Right lung (tissue), 5 donors: ENCODE measurements around the gene PTMA. TPM values are rescaled to one million over a fixed set of nuclear protein-coding genes. Genes with fewer than 3 reads are reported as not detected.
"Not testable (repeated sequence)": the region's sequence is repeated elsewhere in the genome, so short reads cannot be mapped to it uniquely, and the experiment has no call there.

Experiments
- DNase-seq, 2 donors: peaks; one replicate each; pipeline ENCODE4 v3.0.0-alpha.2; 2013
- polyA plus RNA-seq, 5 donors: library from polyadenylated mRNA; unstranded; fragments of 120-200 nt; gene quantifications; one replicate each; pipeline versions ENCODE4 v1.2.1 to v1.2.3, GENCODE V29; 2013; ENCODE audit warnings: inconsistent platforms in 1 of 5, low replicate concordance in 1 of 5; ENCODE audit not compliant: insufficient read length in 5 of 5, insufficient read depth in 1 of 5

The PTMA gene
- polyA plus RNA-seq, 5 donors: 1,677 to 2,311 (median 2,160) TPM

DNA sequence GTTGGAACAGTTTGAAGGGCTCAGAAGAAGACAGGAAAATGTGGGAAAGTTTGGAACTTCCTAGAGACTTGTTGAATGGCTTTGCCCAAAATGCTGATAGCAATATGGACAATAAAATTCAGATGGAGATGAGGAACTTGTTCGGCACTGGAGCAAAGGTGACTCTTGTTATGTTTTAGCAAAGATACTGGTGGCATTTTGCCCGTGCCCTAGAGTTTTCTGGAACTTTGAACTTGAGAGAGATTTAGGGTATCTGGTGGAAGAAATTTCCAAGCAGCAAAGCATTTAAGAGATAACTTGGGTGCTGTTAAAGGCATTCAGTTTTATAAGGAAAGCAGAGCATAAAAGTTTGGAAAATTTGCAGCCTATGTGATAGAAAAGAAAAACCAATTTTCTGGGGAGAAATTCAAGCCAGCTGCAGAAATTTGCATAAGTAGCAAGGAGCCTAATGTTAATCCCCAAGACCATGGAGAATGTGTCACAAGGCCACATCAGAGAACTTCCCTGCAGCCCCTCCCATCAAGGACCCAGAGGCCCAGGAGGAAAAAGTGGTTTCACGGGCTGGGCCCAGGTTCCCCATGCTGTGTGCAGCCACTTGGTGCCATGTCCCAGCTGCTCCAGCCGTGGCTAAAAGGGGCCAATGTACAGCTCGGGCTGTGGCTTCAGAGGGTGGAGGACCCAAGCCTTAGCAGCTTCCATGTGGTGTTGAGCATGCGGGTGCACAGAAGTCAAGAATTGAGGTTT lies 40.0 kb downstream of the PTMA start:
- DNase-seq: not testable (repeated sequence)

DNA sequence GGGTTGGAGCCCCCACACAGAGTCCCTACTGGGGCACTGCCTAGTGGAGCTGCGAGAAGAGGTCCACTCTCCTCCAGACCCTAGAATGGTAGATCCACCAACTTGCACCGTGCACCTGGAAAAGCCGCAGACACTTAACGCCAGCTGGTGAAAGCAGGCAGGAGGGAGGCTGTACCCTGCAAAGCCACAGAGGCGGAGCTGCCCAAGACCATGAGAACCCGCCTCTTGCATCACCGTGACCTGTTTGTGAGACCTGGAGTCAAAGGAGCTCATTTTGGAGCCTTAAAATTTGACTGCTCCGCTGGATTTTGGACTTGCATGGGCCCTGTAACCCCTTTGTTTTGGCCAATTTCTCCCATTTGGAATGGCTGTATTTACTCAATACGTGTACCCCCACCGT lies 40.7 kb downstream of the PTMA start:
- not testable (repeated sequence) for DNase-seq

DNA sequence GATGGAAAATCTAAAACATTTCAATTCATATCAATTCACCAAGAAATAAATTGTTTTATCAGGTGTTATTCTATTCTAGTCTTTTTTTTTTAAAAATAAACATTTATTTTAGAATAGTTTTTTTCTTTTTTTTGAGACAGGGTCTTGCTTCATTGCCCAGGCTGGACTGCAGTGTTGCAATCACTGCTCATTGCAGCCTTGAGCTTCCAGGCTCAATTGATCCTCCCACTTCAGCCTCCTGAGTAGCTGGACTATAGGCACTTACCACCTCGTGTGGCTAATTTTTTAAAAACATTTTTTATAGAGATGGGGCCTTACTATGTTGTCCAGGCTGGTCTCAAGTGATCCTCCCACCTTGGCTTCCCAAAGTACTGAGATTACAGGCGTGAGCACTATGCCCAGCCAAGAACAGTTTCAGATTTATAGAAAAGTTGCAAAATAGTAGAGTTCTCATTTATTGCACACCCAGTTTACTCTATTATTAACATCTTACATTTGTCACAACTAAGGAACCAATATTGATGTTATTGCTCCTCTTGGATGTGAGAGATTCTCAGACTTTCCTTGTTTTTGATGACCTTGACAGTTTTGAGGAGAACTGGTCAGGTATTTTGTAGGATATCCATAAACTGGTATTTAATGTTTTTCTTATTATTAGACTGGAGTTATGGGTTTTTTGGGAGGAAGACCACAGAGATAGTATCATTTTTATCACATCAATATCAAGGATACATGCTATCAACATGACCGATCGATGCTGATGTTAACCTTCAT lies 42.9 kb downstream of the PTMA start:
- no peak for DNase-seq

DNA sequence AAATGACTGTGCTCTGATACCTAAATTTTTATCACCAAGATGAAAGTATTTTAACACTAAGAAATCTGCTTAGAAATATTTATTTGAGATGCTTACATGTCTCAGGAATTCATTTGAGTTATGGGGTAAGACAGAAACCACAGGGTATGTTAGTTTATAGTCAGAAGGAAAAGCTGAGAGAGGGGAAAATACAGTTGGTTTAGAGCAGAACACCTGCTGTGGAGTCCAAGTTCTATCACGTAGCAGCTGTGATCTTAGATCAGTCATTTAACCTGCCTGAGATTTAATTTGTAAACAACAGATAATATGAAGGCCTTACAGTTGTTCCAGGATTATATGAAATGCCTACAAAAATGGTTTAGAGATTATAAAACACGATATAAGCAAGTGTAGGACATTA lies 43.7 kb downstream of the PTMA start:
- no peak for DNase-seq

DNA sequence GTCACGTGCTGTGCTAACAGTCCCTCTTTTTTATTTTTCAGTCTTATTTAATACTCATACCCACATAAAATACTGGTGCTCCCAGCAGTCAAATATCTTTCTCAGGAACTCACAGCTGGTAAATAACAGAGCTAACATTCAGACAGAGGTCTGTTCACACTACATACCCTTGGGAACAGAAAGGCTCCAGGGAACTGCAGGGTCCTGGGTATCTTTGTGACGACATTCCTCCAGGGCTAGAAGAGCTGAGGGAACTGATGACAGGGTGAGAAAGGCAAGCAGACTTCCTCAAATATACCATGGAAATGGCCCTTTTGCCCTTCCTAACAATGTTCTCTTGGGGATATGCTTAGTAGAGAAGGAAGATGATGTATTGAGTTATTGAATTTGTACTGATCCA lies 53.4 kb downstream of the PTMA start:
- DNase-seq: no peak

Other genes starting within 250 kb of the PTMA start
- gene NCL, start 244.0 kb upstream of the PTMA start, polyA plus RNA-seq: 1,000 to 10,000 TPM in 1 of 5 donors, 100 to 1,000 TPM in 4; 767 to 1,092 (median 942) TPM
- under 1 TPM; 0.34 to 0.75 (median 0.55) TPM for gene NMUR1, start 178.1 kb upstream of the PTMA start, polyA plus RNA-seq
- gene TEX44, start 115.7 kb upstream of the PTMA start, polyA plus RNA-seq: under 1 TPM in 1 of 5 donors, not detected in 4; 0.15 TPM
- 10 to 100 TPM; 23.1 to 28.8 (median 28.3) TPM for gene PDE6D, start 72.8 kb downstream of the PTMA start, polyA plus RNA-seq
- 10 to 100 TPM; 55.4 to 68.9 (median 61.1) TPM for gene COPS7B, start 77.9 kb downstream of the PTMA start, polyA plus RNA-seq
- under 1 TPM in 2 of 5 donors, not detected in 3; 0.14 to 0.91 TPM for gene NPPC, start 217.9 kb downstream of the PTMA start, polyA plus RNA-seq